Fibroblast of villous mesenchyme (primary cell): ENCODE measurements around the gene SENP6. TPM values are rescaled to one million over a fixed set of nuclear protein-coding genes. Genes with fewer than 3 reads are reported as not detected.
"Not testable (repeated sequence)": the region's sequence is repeated elsewhere in the genome, so short reads cannot be mapped to it uniquely, and the experiment has no call there.

ENCODE experiments used
- DNase-seq: peaks from one replicate; pipeline ENCODE4 v3.0.0-alpha.2; 2010; ENCODE audit warnings: low read depth
- H3K4me3 ChIP-seq: 2 replicates; pipeline ENCODE4 v1.5.1; 2011; ENCODE audit warnings: low read depth, mild to moderate bottlenecking, low read length
- total RNA-seq: library from RNA; depleted of rRNA; stranded (reverse); fragments of >200 nt; gene quantifications from 2 replicates; pipeline ENCODE4 v1.2.3, GENCODE V29; 2012
- TF ChIP-seq, protein P1 (sequence below): IDR thresholded peaks from 2 replicates; pipeline ENCODE4 v1.5.1; 2012; ENCODE audit warnings: low read depth, mild to moderate bottlenecking, low read length; ENCODE audit not compliant: insufficient read depth

SENP6 gene
- total RNA-seq, 1 donor, result 113 TPM

- no peak overlapping the region for H3K4me3 ChIP-seq
- peak; percentile 51 for DNase-seq
- TF ChIP-seq, protein P1, sequence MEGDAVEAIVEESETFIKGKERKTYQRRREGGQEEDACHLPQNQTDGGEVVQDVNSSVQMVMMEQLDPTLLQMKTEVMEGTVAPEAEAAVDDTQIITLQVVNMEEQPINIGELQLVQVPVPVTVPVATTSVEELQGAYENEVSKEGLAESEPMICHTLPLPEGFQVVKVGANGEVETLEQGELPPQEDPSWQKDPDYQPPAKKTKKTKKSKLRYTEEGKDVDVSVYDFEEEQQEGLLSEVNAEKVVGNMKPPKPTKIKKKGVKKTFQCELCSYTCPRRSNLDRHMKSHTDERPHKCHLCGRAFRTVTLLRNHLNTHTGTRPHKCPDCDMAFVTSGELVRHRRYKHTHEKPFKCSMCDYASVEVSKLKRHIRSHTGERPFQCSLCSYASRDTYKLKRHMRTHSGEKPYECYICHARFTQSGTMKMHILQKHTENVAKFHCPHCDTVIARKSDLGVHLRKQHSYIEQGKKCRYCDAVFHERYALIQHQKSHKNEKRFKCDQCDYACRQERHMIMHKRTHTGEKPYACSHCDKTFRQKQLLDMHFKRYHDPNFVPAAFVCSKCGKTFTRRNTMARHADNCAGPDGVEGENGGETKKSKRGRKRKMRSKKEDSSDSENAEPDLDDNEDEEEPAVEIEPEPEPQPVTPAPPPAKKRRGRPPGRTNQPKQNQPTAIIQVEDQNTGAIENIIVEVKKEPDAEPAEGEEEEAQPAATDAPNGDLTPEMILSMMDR, result no peak
Observed at GRCh38 chr6:75643173-75643572, 41.5 kb downstream of the SENP6 start.

DNA sequence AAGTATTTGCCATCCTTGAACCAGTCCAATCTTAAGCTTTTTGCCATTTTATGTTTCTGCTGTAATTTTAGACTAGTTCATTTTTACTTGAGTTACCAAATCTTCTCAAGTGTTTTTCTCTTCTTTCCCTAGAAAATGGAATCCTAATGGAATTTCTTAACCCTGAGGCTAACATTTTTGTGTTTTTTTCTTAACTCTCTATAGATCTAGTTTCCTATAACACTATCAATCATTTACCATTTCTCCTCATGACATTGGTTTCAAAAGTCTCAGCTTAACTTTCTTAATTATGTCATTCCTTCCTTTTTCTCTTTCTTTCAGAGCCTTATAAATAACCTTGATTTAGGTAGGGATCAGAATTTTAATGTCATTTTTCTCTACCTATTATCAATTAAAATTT is 54.8 kb downstream of the SENP6 start:
- H3K4me3 ChIP-seq, result no peak overlapping the region
- DNase-seq, result no peak
- TF ChIP-seq, protein P1, result no peak

DNA sequence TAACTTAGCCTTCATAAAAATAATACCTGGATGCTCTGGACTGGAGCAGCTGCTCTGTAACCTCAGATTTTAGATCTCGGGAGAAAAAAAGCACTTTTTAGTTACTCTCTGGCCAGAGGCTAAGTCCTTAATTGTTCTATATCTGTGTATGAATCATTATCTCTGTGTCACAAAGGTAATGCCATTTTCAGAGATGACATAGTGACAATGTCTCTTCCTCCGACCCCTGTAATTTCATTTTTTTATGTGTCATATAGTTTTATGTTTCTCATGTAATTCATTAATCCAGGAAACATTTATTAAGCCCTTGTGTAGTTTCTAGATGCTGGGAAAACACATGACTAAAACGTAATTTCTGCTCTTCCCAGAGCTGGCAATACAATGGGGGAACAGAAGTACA is 55.6 kb downstream of the SENP6 start:
- no peak overlapping the region for H3K4me3 ChIP-seq
- TF ChIP-seq, protein P1, result no peak
- DNase-seq, result no peak

GRCh38 chr6:75666592-75666991 is 64.9 kb downstream of the SENP6 start:
- TF ChIP-seq, protein P1, result no peak
- H3K4me3 ChIP-seq, result no peak overlapping the region
- no peak for DNase-seq

DNA sequence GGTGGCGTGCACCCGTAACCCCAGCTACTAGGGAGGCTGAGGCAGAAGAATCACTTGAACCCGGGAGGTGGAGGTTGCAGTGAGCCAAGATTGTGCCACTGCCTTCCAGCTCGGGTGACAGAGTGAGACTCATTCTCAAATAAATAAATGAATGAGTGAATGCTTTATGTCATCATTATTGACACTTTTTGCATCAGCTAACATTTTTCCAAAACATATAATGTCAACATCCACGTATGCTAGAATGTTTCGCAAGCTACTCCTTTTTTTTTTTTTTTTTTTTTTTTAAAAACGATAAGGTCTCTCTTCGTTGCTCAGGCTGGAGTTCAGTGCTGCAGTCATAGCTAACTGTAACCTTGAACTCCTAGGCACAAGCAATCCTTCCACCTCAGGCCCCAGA is 72.2 kb downstream of the SENP6 start:
- peak; percentile 14 for DNase-seq
- TF ChIP-seq, protein P1, result no peak
- H3K4me3 ChIP-seq, result no peak overlapping the region

- TF ChIP-seq, protein P1, result no peak
- DNase-seq, result no peak
- H3K4me3 ChIP-seq, result no peak overlapping the region
Observed at GRCh38 chr6:75676377-75676776, 74.7 kb downstream of the SENP6 start.

- H3K4me3 ChIP-seq, DNase-seq: not testable (repeated sequence)
Observed at GRCh38 chr6:75682548-75682947, 80.9 kb downstream of the SENP6 start.

DNA sequence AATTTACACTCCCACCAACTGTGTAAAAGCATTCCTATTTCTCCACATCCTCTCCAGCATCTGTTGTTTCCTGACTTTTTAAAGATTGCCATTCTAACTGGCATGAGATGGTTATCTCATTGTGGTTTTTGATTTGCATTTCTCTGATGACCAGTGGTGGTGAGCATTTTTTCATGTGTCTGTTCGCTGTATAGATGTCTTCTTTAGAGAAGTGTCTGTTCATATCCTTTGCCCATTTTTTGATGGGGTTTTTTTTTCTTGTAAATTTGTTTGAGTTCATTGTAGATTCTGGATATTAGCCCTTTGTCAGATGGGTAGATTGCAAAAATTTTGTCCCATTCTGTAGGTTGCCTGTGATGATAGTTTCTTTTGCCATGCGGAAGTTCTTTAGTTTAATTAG is 81.3 kb downstream of the SENP6 start:
- H3K4me3 ChIP-seq, DNase-seq: not testable (repeated sequence)

DNA sequence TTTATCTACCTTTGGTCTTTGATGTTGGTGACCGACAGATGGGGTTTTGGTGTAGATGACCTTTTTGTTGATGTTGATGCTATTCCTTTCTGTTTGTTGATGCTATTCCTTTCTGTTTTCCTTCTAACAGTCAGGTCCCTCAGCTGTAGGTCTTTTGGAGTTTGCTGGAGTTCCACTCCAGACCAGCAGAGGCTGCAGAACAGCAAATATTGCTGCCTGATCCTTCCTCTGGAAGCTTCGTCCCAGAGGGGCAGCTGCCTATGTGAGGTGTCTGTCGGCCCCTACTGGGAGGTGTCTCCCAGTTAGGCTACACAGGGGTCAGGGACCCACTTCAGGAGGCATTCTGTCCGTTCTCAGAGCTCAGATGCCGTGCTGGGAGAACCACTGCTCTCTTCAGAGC is 85.9 kb downstream of the SENP6 start:
- not testable (repeated sequence) for H3K4me3 ChIP-seq, DNase-seq

- H3K4me3 ChIP-seq, DNase-seq: not testable (repeated sequence)
Observed at GRCh38 chr6:75687937-75688336, 86.3 kb downstream of the SENP6 start.
